Neuronal stem cell (in vitro differentiated cells): ENCODE data around the gene EXOC5.
"Not testable (repeated sequence)": the region's sequence is repeated elsewhere in the genome, so short reads cannot be mapped to it uniquely, and the experiment has no call there.

Experiments
- DNase-seq: peaks from one replicate; pipeline ENCODE4 v3.0.0-alpha.2; 2013; ENCODE audit warnings: low spot score
- H2AFZ ChIP-seq: one replicate; pipeline ENCODE4 v1.6.1; 2013; ENCODE audit warnings: mild to moderate bottlenecking, low read length, inconsistent platforms
- H2AK5ac ChIP-seq: 2 replicates; pipeline ENCODE4 v1.6.1; 2013; ENCODE audit warnings: low read depth, mild to moderate bottlenecking, inconsistent platforms, low read length, moderate library complexity, mixed read lengths
- H2BK120ac ChIP-seq: 2 replicates; pipeline ENCODE4 v1.6.1; 2013; ENCODE audit warnings: low read depth, mild to moderate bottlenecking, inconsistent platforms, low read length, moderate library complexity, mixed read lengths
- H2BK12ac ChIP-seq: one replicate; pipeline ENCODE4 v1.6.1; 2013; ENCODE audit warnings: low read length, inconsistent platforms
- H2BK15ac ChIP-seq: 2 replicates; pipeline ENCODE4 v1.6.1; 2013; ENCODE audit warnings: mild to moderate bottlenecking, low read length, inconsistent platforms, mixed read lengths
- H2BK5ac ChIP-seq: one replicate; pipeline ENCODE4 v1.6.1; 2013; ENCODE audit warnings: inconsistent platforms, mild to moderate bottlenecking, low read length, moderate library complexity
- H3K14ac ChIP-seq: one replicate; pipeline ENCODE4 v1.6.1; 2013; ENCODE audit warnings: low read length, inconsistent platforms
- H3K18ac ChIP-seq: 2 replicates; pipeline ENCODE4 v1.6.1; 2013; ENCODE audit warnings: low read length, inconsistent platforms
- H3K23ac ChIP-seq: 2 replicates; pipeline ENCODE4 v1.6.1; 2013; ENCODE audit warnings: low read depth, mild to moderate bottlenecking, mixed read lengths, low read length, inconsistent platforms; ENCODE audit not compliant: poor library complexity
- H3K27ac ChIP-seq: replicated peaks from 3 replicates; pipeline ENCODE4 v1.5.1; 2013; ENCODE audit warnings: low read length, inconsistent platforms
- H3K27me3 ChIP-seq, 3 experiments: 2 replicates each; pipeline ENCODE4 v1.6.1; 2013; ENCODE audit warnings: low read length in 3 of 3, mild to moderate bottlenecking in 2 of 3, inconsistent platforms in 1 of 3, low read depth in 1 of 3, mixed read lengths in 1 of 3, moderate library complexity in 1 of 3; ENCODE audit not compliant: control insufficient read depth in 3 of 3, insufficient read depth in 3 of 3
- H3K36me3 ChIP-seq, 2 donors: replicated peaks in 1 of 2; 2 replicates each; pipeline ENCODE4 v1.6.1; 2013; ENCODE audit warnings: low read length in 2 of 2; ENCODE audit not compliant: control insufficient read depth in 2 of 2, insufficient read depth in 2 of 2
- H3K4ac ChIP-seq: 2 replicates; pipeline ENCODE4 v1.6.1; 2013; ENCODE audit warnings: inconsistent platforms, mild to moderate bottlenecking, low read length, moderate library complexity
- H3K4me1 ChIP-seq, 2 donors: 1 replicate in 1 of 2; 2 replicates in 1 of 2; pipeline ENCODE4 v1.6.1; 2013; ENCODE audit warnings: low read length in 2 of 2, low read depth in 1 of 2; ENCODE audit not compliant: control insufficient read depth in 2 of 2, insufficient read depth in 1 of 2
- H3K4me2 ChIP-seq: one replicate; pipeline ENCODE4 v1.6.1; 2013; ENCODE audit warnings: mild to moderate bottlenecking, low read length, inconsistent platforms; ENCODE audit not compliant: insufficient read depth, poor library complexity, severe bottlenecking
- H3K4me3 ChIP-seq, 2 donors: 2 replicates each; pipeline ENCODE4 v1.5.1; 2013; ENCODE audit warnings: low read length in 2 of 2, mild to moderate bottlenecking in 2 of 2, inconsistent platforms in 1 of 2, moderate library complexity in 1 of 2
- H3K79me1 ChIP-seq: one replicate; pipeline ENCODE4 v1.6.1; 2013; ENCODE audit warnings: low read depth, mild to moderate bottlenecking, inconsistent platforms, low read length, moderate library complexity
- H3K9ac ChIP-seq: one replicate; pipeline ENCODE4 v1.6.1; 2013; ENCODE audit warnings: mild to moderate bottlenecking, low read depth, low read length, inconsistent platforms; ENCODE audit not compliant: poor library complexity
- H3K9me3 ChIP-seq, 2 donors: replicated peaks in 1 of 2; 2 replicates each; pipeline versions ENCODE3 to v1.6.1; 2013; ENCODE audit warnings: low read length in 2 of 2, mild to moderate bottlenecking in 2 of 2, inconsistent platforms in 1 of 2, low read depth in 1 of 2, mixed read lengths in 1 of 2, moderate library complexity in 1 of 2; ENCODE audit not compliant: control insufficient read depth in 2 of 2, insufficient read depth in 1 of 2
- H4K8ac ChIP-seq: one replicate; pipeline ENCODE4 v1.6.1; 2013; ENCODE audit warnings: low read depth, mild to moderate bottlenecking, inconsistent platforms, low read length, moderate library complexity
- H4K91ac ChIP-seq: one replicate; pipeline ENCODE4 v1.6.1; 2013; ENCODE audit warnings: low read length, low read depth, mild to moderate bottlenecking, inconsistent platforms; ENCODE audit not compliant: poor library complexity
- WGBS, 2 donors: extraction: QIAGEN DNeasy Blood & Tissue Kit; methylation state at CpG; one replicate each; pipeline ENCODE4 v1.1.7; 2013; ENCODE audit warnings: missing lambda C conversion rate in 2 of 2, mixed read lengths in 1 of 2; ENCODE audit not compliant: insufficient read length in 2 of 2, insufficient replicate concordance in 1 of 2; ENCODE audit errors: extremely low coverage in 2 of 2; 5-methylcytosine and 5-hydroxymethylcytosine counted together

EXOC5 gene

GRCh38 chr14:57245941-57246340, 22.8 kb downstream of the EXOC5 start:
- Histone ChIP-seq H3K27ac (no peak overlapping the region), H3K14ac (no peak overlapping the region), H3K18ac (no peak overlapping the region), H2BK120ac (no peak overlapping the region), H3K4me2 (no peak overlapping the region), H3K23ac (no peak overlapping the region), H2AFZ (no peak overlapping the region), H2BK5ac (no peak overlapping the region), H3K27me3 (no peaks in the 10 kb centered on the region), H3K9ac (no peak overlapping the region), H3K9me3 (no peaks in the 10 kb centered on the region), H4K91ac (no peak overlapping the region), H2AK5ac (no peak overlapping the region), H3K79me1 (no peaks in the 10 kb centered on the region), H3K4me1 (no peaks in the 10 kb centered on the region), H2BK15ac (no peak overlapping the region), H2BK12ac (no peak overlapping the region), H3K36me3 (peaks cover 1 to 65% of the 10 kb centered on the region in 2 donors), H3K4me3 (no peak overlapping the region), H4K8ac (no peak overlapping the region), H3K4ac (no peak overlapping the region)
- no CpG with 5 or more reads among the region's 2 CpGs for WGBS, 2 donors
- no peak for DNase-seq

DNA sequence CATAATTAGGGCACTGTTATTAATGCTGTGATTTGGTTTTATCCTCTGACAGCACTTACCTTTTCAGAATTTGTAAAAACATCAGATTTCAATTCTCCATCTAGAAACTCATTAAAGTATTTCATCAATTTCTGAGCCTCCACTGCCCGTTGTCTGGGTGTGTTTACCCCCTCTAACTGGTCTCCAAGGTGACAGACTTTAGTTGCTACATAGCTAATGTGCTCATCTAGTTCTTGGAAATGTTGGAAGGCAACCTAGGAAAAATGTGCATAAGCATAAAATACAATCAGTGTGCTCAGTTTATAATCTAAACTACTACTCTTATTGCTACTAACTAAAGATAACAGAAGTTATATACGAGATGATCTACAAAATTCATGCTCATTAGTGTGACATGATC, 24.6 kb downstream of the EXOC5 start:
- no CpG with 5 or more reads among the region's 2 CpGs for WGBS, 2 donors
- Histone ChIP-seq H4K8ac (no peak overlapping the region), H3K9me3 (no peaks in the 10 kb centered on the region), H2BK5ac (no peak overlapping the region), H3K79me1 (no peaks in the 10 kb centered on the region), H3K4ac (no peak overlapping the region), H3K18ac (no peak overlapping the region), H3K4me2 (no peak overlapping the region), H2BK15ac (no peak overlapping the region), H2BK120ac (no peak overlapping the region), H3K14ac (no peak overlapping the region), H3K23ac (no peak overlapping the region), H3K27me3 (no peaks in the 10 kb centered on the region), H3K4me3 (no peak overlapping the region), H3K27ac (no peak overlapping the region), H2BK12ac (no peak overlapping the region), H4K91ac (no peak overlapping the region), H2AFZ (no peak overlapping the region), H3K4me1 (no peaks in the 10 kb centered on the region), H3K9ac (no peak overlapping the region), H2AK5ac (no peak overlapping the region), H3K36me3 (peaks cover 1 to 77% of the 10 kb centered on the region in 2 donors)
- no peak for DNase-seq

DNA sequence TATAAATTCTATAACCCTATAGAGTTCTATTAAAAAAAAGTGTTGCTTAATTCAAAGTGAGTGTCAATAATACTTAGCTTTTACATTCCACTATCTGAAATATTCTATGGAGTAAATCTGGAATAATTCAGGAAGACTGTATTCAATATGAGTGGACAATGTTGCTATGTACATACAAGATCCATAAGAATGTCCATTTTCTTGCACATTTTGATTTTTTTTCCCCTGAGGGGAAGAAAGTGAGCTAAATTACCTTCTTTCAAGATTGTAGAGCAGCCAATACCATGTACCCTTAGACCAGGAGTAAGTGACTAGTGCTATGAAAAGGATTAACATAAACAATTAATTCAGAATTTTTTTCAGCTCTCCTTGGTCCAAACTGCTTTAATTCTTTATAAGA, 25.4 kb downstream of the EXOC5 start:
- Histone ChIP-seq H2BK15ac (no peak overlapping the region), H3K36me3 (peaks cover 4 to 84% of the 10 kb centered on the region in 2 donors), H3K18ac (no peak overlapping the region), H3K9me3 (no peaks in the 10 kb centered on the region), H3K9ac (no peak overlapping the region), H2AFZ (no peak overlapping the region), H3K4me1 (no peaks in the 10 kb centered on the region), H3K23ac (no peak overlapping the region), H3K14ac (no peak overlapping the region), H3K4me2 (no peak overlapping the region), H3K79me1 (no peaks in the 10 kb centered on the region), H3K27me3 (no peaks in the 10 kb centered on the region), H2BK120ac (no peak overlapping the region), H3K4ac (no peak overlapping the region), H4K91ac (no peak overlapping the region), H2AK5ac (no peak overlapping the region), H2BK12ac (no peak overlapping the region), H2BK5ac (no peak overlapping the region), H3K27ac (no peak overlapping the region), H3K4me3 (no peak overlapping the region), H4K8ac (no peak overlapping the region)
- no peak for DNase-seq

- H2AFZ ChIP-seq, H3K4me1 ChIP-seq, H2BK15ac ChIP-seq, H3K4me3 ChIP-seq, H3K27ac ChIP-seq, H3K14ac ChIP-seq, H3K9ac ChIP-seq, H4K91ac ChIP-seq, H3K9me3 ChIP-seq, H2BK12ac ChIP-seq, H3K79me1 ChIP-seq, H2BK5ac ChIP-seq, H2AK5ac ChIP-seq, H3K4me2 ChIP-seq, H3K23ac ChIP-seq, H3K27me3 ChIP-seq, H4K8ac ChIP-seq, H3K4ac ChIP-seq, H3K18ac ChIP-seq, H2BK120ac ChIP-seq, DNase-seq: not testable (repeated sequence)
- WGBS, 2 donors, result no CpG with 5 or more reads among the region's 7 CpGs
- peaks cover 4 to 88% of the 10 kb centered on the region in 2 donors for H3K36me3 ChIP-seq
Observed at GRCh38 chr14:57240115-57240514, 28.6 kb downstream of the EXOC5 start.
